ENCODE data around the gene GRB14.

GRB14 gene

GRCh38 chr2:164613321-164613982 lies 7.8 kb downstream of the GRB14 start:
- no peak for DNase-seq

DNA sequence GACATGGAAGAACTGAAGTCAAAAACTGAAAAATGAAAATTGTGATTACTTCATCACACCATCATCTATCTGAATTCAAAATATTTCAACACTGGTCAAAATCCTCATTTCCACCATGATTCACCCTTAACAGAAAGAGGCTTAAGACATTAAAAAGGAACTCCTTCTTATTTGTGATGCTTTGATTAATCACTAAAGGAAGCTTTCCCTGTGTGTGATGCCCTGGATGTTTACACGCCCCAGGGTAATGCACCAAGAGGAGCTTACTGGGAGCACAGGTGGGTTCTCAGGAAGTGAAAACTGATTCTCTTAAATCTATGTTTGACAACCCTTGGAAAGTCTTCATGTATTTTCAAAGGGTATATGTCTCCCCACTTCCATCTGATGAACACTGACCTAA lies 11.5 kb downstream of the GRB14 start:
- no peak for DNase-seq

DNA sequence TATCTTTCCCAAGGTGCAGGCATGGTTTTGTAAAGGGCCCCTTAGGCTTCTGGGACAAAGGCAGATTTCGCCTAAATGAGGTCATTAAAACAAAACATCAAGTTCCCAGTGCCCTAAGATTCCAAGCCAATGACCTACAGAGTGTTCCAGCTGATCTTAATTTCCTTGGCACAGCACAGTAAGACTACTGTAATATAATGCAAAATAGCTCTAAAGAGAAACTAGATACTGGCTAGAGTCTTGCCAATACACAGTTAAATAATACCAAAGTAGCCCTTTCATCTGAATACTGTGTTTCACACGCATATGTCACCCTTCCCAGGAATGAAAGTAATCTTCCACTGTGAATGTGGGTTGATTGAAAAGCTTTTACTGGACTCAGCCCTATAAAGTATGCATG lies 14.7 kb downstream of the GRB14 start:
- DNase-seq, result no peak

DNA sequence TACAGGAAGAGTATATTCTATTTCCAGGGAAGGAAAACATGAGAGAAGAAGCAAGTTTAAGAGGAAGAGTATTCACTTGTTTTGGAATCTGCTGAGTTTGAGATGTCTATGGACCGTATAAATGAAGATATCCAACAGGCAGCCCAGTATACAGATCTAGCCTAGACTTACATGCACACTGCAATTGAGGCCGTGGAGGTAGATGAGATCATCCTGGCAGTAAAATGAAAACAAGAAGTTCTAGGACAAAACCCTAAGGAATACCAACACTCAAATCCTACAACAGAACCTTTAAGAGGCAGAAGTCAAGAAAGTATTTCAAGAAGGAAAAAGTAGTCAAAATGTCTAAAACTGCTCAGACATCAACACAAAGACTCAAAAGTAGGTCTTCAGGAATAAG lies 16.0 kb downstream of the GRB14 start:
- DNase-seq, result no peak

GRCh38 chr2:164600763-164601162 lies 20.5 kb downstream of the GRB14 start:
- no peak for DNase-seq

GRCh38 chr2:164599954-164600589 lies 21.2 kb downstream of the GRB14 start:
- no peak for DNase-seq

GRCh38 chr2:164597983-164598382 lies 23.3 kb downstream of the GRB14 start:
- DNase-seq, result no peak

DNA sequence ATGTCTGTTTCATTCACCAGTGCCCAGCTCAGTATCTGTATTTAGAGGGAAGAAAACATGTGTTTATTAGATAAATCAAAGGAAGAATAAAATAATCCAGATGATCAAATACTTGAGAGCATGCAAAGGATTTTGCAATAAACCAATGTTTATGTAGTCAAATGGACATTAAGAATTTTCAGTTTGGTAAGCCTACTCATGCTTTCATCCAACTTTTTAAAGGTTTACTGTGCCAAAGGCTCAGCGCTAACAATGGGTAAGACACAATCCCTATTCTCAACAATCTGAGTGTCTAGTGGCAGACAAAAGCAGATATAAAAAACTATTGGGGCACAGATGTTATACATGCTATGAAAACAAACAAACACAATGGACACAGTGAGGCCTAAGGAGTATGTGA lies 26.3 kb downstream of the GRB14 start:
- no peak for DNase-seq

- no peak for DNase-seq
Observed at GRCh38 chr2:164593959-164594358, 27.3 kb downstream of the GRB14 start.

GRCh38 chr2:164593541-164593940 lies 27.7 kb downstream of the GRB14 start:
- no peak for DNase-seq

DNA sequence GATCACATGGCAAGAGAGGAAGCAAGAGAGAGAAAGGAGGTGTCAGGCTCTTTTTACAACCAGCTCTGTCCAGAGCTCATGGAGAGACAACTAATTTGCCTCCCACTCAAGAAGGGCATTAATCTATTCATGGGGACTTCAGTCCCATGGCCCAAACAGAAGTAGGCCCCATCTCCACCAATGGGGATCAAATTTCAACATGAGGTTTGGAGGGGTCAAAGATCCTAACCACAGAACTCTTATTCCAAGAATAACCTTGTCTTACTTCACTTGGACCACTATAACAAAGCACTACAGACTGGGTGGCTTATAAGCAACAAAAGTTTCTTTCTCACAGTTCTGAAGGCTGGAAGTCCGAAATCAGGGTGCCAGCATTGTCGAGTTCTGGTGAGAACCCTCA lies 31.8 kb downstream of the GRB14 start:
- DNase-seq, result no peak

GRCh38 chr2:164581050-164581449 lies 40.2 kb downstream of the GRB14 start:
- DNase-seq, result no peak

DNA sequence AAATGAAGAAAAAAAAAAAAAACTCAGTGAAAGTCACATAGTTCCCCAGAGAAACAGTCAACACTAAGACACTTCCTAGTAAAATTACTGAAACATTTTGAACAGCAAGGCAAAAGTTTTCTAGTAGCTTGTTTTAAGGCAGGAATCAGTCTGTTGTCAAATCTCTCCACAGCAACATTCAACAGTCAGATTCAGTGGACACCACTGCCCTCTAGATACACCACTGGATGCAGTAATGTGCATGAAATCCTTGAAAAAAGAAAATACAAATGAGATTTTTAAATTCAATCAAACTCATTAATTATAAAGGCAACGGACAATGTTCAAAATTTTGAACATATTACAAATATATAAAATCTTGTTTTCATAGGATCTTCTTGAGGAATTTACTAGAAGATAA lies 46.4 kb downstream of the GRB14 start:
- no peak for DNase-seq

DNA sequence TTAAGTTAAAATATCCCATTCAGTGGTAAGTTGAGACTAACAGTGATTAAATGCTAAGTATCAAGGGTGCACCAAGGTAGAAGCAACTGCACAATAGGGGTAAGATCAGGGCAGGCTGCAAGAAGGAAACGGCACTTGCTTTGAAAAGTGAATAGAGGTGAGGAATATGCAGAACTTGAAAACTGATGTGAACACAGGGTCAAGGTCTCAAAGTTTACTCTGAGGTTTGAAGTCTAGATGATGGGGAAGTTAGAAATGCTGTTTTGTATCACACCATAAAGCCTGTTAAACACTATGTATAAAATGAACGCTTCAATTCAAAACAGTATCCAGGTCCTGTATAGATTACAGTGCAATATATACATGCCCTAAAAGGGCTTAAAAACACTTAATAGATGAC lies 50.8 kb downstream of the GRB14 start:
- no peak for DNase-seq

GRCh38 chr2:164569378-164569777 lies 51.9 kb downstream of the GRB14 start:
- DNase-seq, result no peak

DNA sequence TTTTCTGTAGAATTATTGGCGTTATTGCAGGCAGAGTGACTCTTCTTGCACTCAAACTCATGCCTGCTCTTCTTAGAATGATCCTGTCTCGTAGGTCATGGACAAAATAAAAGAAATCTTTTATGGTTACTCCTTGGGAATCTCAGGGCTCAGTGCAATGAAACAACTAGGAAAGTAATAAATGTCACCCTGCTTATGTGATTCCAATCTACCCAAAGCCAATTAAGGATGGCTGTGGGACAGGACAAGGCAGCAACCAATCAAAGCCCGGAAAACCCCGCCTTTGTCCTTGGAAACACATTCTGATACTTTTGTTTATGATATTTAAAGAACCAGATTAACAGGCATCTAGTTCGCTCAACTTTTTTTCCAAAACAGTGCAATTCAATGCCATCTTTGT lies 53.0 kb downstream of the GRB14 start:
- DNase-seq, result no peak

DNA sequence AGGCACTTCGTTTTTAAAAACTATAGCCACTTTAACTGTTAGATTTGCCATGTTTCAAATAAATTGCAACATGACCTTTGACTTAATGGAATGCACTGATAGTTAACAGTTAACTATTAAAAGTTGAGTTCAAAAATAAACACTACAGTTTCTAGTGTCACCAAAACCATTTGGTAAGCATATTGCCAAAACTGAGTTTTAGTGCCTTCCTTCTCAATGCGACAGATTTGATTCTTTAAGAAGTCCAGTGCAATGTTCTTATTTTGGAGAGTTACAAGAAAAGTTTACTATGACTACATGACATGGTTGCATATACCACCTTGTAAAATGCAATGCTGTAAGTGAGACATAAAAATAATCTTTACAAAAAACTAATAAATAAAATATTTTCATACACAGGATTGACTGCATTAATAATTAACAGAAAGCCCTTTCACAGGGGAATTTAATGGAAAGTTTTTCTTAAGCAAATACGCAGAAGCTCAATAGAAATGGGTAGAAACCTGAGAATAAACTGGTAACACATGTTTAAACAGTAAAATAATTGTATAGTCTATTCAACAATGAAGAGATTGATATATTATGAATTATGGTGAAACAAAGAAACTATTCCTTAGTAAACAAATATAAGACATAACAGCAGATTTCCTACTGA lies 53.8 kb downstream of the GRB14 start:
- DNase-seq, result no peak

DNA sequence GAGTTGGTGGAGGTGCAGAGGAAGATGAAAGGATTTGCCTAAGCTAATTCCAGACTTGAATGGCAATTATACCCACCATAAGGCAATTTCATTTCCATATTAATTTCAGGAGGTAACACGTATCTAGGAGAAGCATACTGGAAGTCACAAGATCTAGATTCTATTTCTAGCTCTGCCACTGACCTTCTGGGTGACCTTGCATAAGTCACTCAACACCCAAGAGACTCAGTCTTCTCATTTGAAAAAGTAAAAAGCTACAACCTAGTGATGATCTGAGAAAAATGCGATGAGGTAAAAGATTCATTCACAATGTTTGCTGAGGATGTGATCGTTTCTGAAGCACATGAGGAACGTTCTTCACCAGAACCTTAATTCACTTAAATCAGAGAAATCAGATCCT lies 55.9 kb downstream of the GRB14 start:
- DNase-seq, result no peak

DNA sequence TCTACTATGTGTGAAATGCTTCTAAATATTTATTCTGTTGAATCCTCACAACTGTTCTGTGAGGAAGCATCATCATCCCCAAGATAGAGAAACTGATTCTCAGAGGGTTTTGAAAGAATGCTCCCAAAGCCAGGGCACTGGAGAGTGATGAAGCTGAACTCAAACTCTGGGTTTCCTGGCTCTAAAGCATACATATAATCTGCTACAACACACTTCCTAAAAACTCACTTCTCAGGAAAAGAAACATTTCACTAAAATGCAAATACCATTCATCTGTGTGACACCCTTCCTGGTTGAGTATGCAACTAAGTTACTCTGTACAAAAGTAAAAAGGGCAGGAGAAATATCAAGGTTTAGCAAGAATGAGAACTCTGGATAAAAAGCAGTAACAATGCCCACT lies 58.6 kb downstream of the GRB14 start:
- no peak for DNase-seq

GRCh38 chr2:164561991-164562390 lies 59.3 kb downstream of the GRB14 start:
- no peak for DNase-seq

- DNase-seq, result no peak
Observed at GRCh38 chr2:164561416-164561815, 59.9 kb downstream of the GRB14 start.

DNA sequence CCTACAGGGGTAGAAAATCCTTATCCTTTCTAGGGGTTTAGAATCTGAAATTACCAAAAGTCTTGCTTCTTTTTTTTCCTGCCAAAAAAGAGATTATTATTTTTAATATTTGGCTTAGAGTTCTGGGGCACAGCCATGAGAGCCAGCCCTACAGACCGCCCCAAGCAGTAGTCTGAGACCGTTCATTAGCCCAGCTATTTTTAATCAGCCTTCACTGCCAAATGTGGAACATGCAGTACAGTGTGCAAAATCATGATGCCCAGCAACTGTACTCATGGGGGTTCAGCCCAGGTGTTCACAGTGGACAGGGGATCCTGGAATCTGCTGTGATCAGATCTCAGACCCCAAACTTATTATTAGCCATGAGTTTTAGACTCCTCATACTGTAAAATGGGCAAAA lies 60.4 kb downstream of the GRB14 start:
- no peak for DNase-seq

DNA sequence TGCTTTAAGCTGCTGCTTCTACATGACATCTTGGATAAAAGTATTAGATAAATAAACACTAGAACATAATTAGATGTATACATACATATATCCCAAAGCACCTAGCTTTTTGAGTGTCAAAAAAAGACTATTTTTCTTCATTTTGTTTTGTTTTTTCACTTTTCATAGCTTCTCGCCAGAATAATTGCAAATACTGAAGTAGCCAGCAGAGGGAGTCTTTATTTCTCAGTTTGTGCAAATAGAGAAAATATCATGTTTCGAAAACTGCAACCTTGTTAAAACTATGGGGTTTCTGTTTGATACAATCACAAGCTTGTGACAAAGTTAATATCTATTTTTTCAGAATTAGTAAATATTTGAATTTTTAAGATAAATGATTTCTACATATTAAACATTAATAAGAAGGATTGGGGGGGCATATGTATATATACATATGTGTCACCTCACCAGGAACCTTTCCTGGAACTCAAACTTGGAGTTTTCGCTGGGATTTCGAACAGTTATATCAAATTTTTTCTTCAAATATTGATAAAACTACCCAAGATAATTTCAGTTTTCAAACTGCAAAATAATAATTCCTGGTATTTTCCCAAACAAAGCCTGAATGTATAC lies 61.0 kb downstream of the GRB14 start:
- DNase-seq, result no peak

DNA sequence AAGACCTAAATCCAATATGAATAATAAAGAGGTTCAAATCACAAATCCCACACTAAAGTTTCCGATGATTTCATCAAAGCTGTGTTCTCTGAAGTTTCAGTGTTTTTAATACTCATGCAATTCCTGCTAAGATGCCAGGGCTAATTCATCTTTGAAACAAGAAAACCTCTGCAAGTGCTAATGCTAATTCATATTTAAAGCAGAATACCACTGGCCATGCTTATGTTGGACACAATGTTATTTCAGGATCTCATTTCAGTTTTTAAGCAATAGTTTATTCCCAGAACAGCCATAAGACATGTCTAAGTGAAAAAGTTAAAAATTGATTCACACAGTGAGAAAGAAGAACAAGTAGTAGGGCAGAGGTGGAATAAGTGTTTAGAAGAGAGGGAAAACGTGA lies 62.8 kb downstream of the GRB14 start:
- no peak for DNase-seq
